Endothelial cell of umbilical vein (primary cell): ENCODE data around the gene ANKRD60. TPM values are rescaled to one million over a fixed set of nuclear protein-coding genes. Genes with fewer than 3 reads are reported as not detected.

Experiments used
- Bru-seq: library from RNA; stranded (reverse); fragments of 400-500 nt; gene quantifications from one replicate; lab custom pipeline; 2021; lab: Mats Ljungman, UMichigan
- BruChase-seq, 2 experiments: library from RNA; stranded (reverse); fragments of 400-500 nt; gene quantifications; one replicate each; lab custom pipeline; 2021; lab: Mats Ljungman, UMichigan
- BruUV-seq: library from RNA; stranded (reverse); fragments of 400-500 nt; replicated peaks from 2 replicates; lab custom pipeline; 2021; lab: Mats Ljungman, UMichigan
- CTCF ChIA-PET: fragments of 300-600, 350-600 bp; sonication (Branson Sonifier 250); formaldehyde crosslinking; loops from one replicate; lab custom pipeline; 2021; ENCODE audit warnings: antibody characterized with exemption, inconsistent platforms; lab: Charles Lee
- POLR2A ChIA-PET: fragments of 300-600, 350-600 bp; sonication (Branson Sonifier 250); formaldehyde crosslinking; loops from one replicate; lab custom pipeline; 2021; ENCODE audit warnings: antibody characterized with exemption, inconsistent platforms; lab: Charles Lee
- DNase-seq: peaks from one replicate; pipeline ENCODE4 v3.0.0-alpha.2; 2011; ENCODE audit warnings: low read depth, low spot score
- FAIRE-seq: peaks from 2 replicates; lab custom pipeline; 2011; peaks lifted over from hg19 to GRCh38; lab: Jason Lieb, UNC
- H2AFZ ChIP-seq: 2 replicates; pipeline ENCODE4 v1.6.0; 2012; ENCODE audit warnings: low read depth, low read length, control low read depth, inconsistent platforms
- H3K27ac ChIP-seq: 2 replicates; pipeline ENCODE4 v1.5.1; 2011; ENCODE audit warnings: low read depth, mild to moderate bottlenecking, control low read depth, low read length, moderate library complexity; ENCODE audit not compliant: insufficient read depth
- H3K27me3 ChIP-seq, 2 experiments: 2 replicates each; pipeline versions ENCODE4 v1.6.0 to v1.6.1; 2011; ENCODE audit warnings: low read length in 2 of 2, mixed read lengths in 1 of 2; ENCODE audit not compliant: control insufficient read depth in 2 of 2, insufficient read depth in 2 of 2
- H3K36me3 ChIP-seq, 2 experiments: 2 replicates in 1 of 2; 3 replicates in 1 of 2; pipeline ENCODE4 v1.5.1; 2011; ENCODE audit warnings: low read length in 2 of 2, mild to moderate bottlenecking in 1 of 2, moderate library complexity in 1 of 2; ENCODE audit not compliant: control insufficient read depth in 2 of 2, insufficient read depth in 2 of 2; ENCODE audit errors: extremely low read depth in 1 of 2
- H3K4me1 ChIP-seq: 3 replicates; pipeline ENCODE4 v1.5.1; 2011; ENCODE audit warnings: mild to moderate bottlenecking, low read length; ENCODE audit not compliant: control insufficient read depth, insufficient read depth; ENCODE audit errors: extremely low read depth
- H3K4me2 ChIP-seq: 2 replicates; pipeline ENCODE4 v1.6.1; 2011; ENCODE audit warnings: low read length, control low read depth, mixed read lengths; ENCODE audit not compliant: insufficient read depth
- H3K4me3 ChIP-seq, 3 experiments: fragments of 200-600 bp in 1 of 3; sonication (generic), shearing (Covaris generic) in 1 of 3; replicated peaks in 1 of 3; 2 replicates each; pipeline ENCODE4 v1.5.1; 2011 to 2016; ENCODE audit warnings: control low read depth in 3 of 3, low read length in 3 of 3, mild to moderate bottlenecking in 2 of 3, inconsistent platforms in 1 of 3, low read depth in 1 of 3, moderate library complexity in 1 of 3; ENCODE audit not compliant: insufficient read depth in 1 of 3
- H3K79me2 ChIP-seq: 2 replicates; pipeline ENCODE4 v1.6.0; 2012; ENCODE audit warnings: low read length, inconsistent platforms; ENCODE audit not compliant: control insufficient read depth, insufficient read depth
- H3K9ac ChIP-seq: replicated peaks from 2 replicates; pipeline ENCODE3; 2011; ENCODE audit warnings: low read length, control low read depth; ENCODE audit not compliant: insufficient read depth; ENCODE audit errors: extremely low read depth
- H3K9me1 ChIP-seq: replicated peaks from 3 replicates; pipeline ENCODE4 v1.6.0; 2011; ENCODE audit warnings: mild to moderate bottlenecking, low read length; ENCODE audit not compliant: control insufficient read depth, insufficient read depth; ENCODE audit errors: extremely low read depth
- H3K9me3 ChIP-seq: replicated peaks from 2 replicates; pipeline ENCODE4 v1.5.1; 2012; ENCODE audit warnings: low read length, inconsistent platforms; ENCODE audit not compliant: control insufficient read depth, insufficient read depth
- H4K20me1 ChIP-seq: replicated peaks from 2 replicates; pipeline ENCODE3; 2011; ENCODE audit warnings: mild to moderate bottlenecking, low read length; ENCODE audit not compliant: control insufficient read depth, insufficient read depth; ENCODE audit errors: extremely low read depth
- CTCF ChIP-seq, 2 donors: IDR thresholded peaks; 1 replicate in 1 of 2; 2 replicates in 1 of 2; pipeline ENCODE4 v1.5.1; 2011; ENCODE audit warnings: low read length in 2 of 2, mild to moderate bottlenecking in 2 of 2, moderate library complexity in 2 of 2, control low read depth in 1 of 2, inconsistent platforms in 1 of 2, low read depth in 1 of 2; ENCODE audit not compliant: insufficient read depth in 1 of 2; ENCODE audit errors: extremely low read depth in 1 of 2
- EZH2 ChIP-seq: IDR thresholded peaks from 2 replicates; pipeline ENCODE4 v1.6.1; 2012; ENCODE audit warnings: borderline replicate concordance, low read depth, mild to moderate bottlenecking, moderate library complexity, low read length, inconsistent platforms; ENCODE audit not compliant: severe bottlenecking
- FOS ChIP-seq: IDR thresholded peaks from 2 replicates; pipeline ENCODE4 v1.6.1; 2011; ENCODE audit warnings: mild to moderate bottlenecking, low read length, moderate library complexity, borderline replicate concordance; ENCODE audit not compliant: insufficient read depth
- GATA2 ChIP-seq: IDR thresholded peaks from 2 replicates; pipeline ENCODE4 v1.7.0; 2011; ENCODE audit warnings: low read depth, mild to moderate bottlenecking, moderate library complexity, mixed read lengths, low read length; ENCODE audit not compliant: insufficient read length, insufficient read depth
- MAX ChIP-seq: IDR thresholded peaks from 2 replicates; pipeline ENCODE4 v1.6.1; 2011; ENCODE audit not compliant: insufficient read depth, insufficient read length
- MYC ChIP-seq: IDR thresholded peaks from one replicate; pipeline ENCODE4 v1.6.1; 2011; ENCODE audit warnings: mild to moderate bottlenecking, low read depth, low read length
- POLR2A ChIP-seq: IDR thresholded peaks from 2 replicates; pipeline ENCODE4 v1.6.1; 2012; ENCODE audit warnings: low read depth, mild to moderate bottlenecking, control low read depth, low read length
- POLR2AphosphoS5 ChIP-seq: IDR thresholded peaks from 2 replicates; pipeline ENCODE4 v1.6.1; 2012; ENCODE audit warnings: low read depth, mild to moderate bottlenecking, control low read depth, low read length, moderate library complexity; ENCODE audit not compliant: insufficient read depth
- dilution Hi-C: fragments of 300-500 bp; cut with MboI; formaldehyde crosslinking; loops from one replicate; pipeline ENCODE4 v1.15.0; 2019; ENCODE audit warnings: low sequenced_read_pairs; ENCODE audit not compliant: extremely low pct_ligation_motif_present
- intact Hi-C: fragments of 100-400 bp; cut with micrococcal nuclease; formaldehyde crosslinking; loops from one replicate; pipeline ENCODE4 v1.10.0; 2022
- long read RNA-seq: library from polyadenylated mRNA; stranded (forward); transcript quantifications from one replicate; pipeline ENCODE4 v2.0.0, GENCODE V29; 2021
- polyA minus RNA-seq, 3 experiments: library from RNA; depleted of rRNA, polyadenylated mRNA; stranded (reverse); fragments of >200 nt; gene quantifications; 1 replicate in 1 of 3; 2 replicates in 2 of 3; pipeline ENCODE4 v1.2.3, GENCODE V29; 2011
- polyA plus RNA-seq, 4 experiments: library from polyadenylated mRNA; depleted of rRNA in 3 of 4; stranded (reverse) in 3 of 4; unstranded in 1 of 4; fragments of >200 nt; gene quantifications; 2 replicates each; pipeline versions ENCODE4 v1.2.1 to v1.2.3, GENCODE V29; 2011 to 2012; ENCODE audit warnings: missing spikeins in 1 of 4
- total RNA-seq: library from RNA; stranded (reverse); gene quantifications from 2 replicates; pipeline ENCODE4 v1.2.3, GENCODE V29; 2021

Gene ANKRD60
- total RNA-seq (not detected in 2 replicates), polyA plus RNA-seq (not detected in 2 replicates), polyA minus RNA-seq (not detected in 2 replicates), Bru-seq, nascent RNA (percentile 16 among the genes with signal in this experiment), BruChase-seq, experiment 1, labeled RNA remaining after a 6-hour chase (percentile 14 among the genes with signal in this experiment), BruChase-seq, experiment 2, labeled RNA remaining after a 2-hour chase (percentile 15 among the genes with signal in this experiment)
- polyA plus RNA-seq (2011; cell fraction: cytosol; rRNA removed): not detected in 2 replicates
- not detected in 2 replicates for polyA plus RNA-seq (2011; cell fraction: nucleus; rRNA removed)
- not detected in 2 replicates for polyA plus RNA-seq (2012)
- not detected for polyA minus RNA-seq (2011; cell fraction: cytosol; rRNA and poly(A)+ RNA removed)
- polyA minus RNA-seq (2011; cell fraction: nucleus; rRNA and poly(A)+ RNA removed): not detected in 2 replicates
- long read RNA-seq: 0 reads

- H3K9me1 ChIP-seq: no peaks in the 10 kb centered on the region
- peaks cover 8% of the 10 kb centered on the region for H3K4me1 ChIP-seq
- no peak within 1 kb of the TSS for H3K27ac ChIP-seq
- peaks cover 28 to 50% of the 10 kb centered on the region in 2 experiments for H3K27me3 ChIP-seq
- peaks cover 0 to 8% of the 10 kb centered on the region in 2 experiments for H3K36me3 ChIP-seq
- no TSS peak for BruUV-seq
- H3K4me3 ChIP-seq: peak within 1 kb of the TSS; percentile 32 to 62 (median 39)
- peak within 1 kb of the TSS; percentile 92 for H3K4me2 ChIP-seq
- H3K79me2 ChIP-seq: no peaks in the 10 kb centered on the region
- TF ChIP-seq GATA2: no peak
- TF ChIP-seq CTCF (IDR thresholded peaks at IDR 0.05; ENCODE audit: extremely low read depth in 1 of 2, insufficient read depth in 1 of 2, low read depth in 1 of 2, low read length in 2 of 2): no peak
- TF ChIP-seq FOS: no peak
- no peak for TF ChIP-seq MYC
- TF ChIP-seq POLR2AphosphoS5: no peak
- TF ChIP-seq MAX: no peak
- TF ChIP-seq EZH2: peak; percentile 64
- TF ChIP-seq POLR2A: no peak
- ChIA-PET CTCF (no interaction called here), POLR2A (no interaction called here)
- no peak for FAIRE-seq
- H3K9me3 ChIP-seq: no peaks in the 10 kb centered on the region
- intact Hi-C loops (no loop called here), dilution Hi-C loops (loop anchor here (25.0 kb wide), 3 partner anchors 234 to 609 kb away; partner anchors contain the start of gene STX16)
- peak; percentile 36 for DNase-seq
- peak within 1 kb of the TSS; percentile 55 for H2AFZ ChIP-seq
- H3K9ac ChIP-seq: no peak within 1 kb of the TSS
- H4K20me1 ChIP-seq: no peaks in the 10 kb centered on the region
Measured at GRCh38 chr20:58228484-58229197, at the start of gene ANKRD60. Gene ANKRD60, minus strand, starts transcription at chr20:58228653. Its CDS starts 0 bp downstream, at chr20:58228653.
